Pancreas (tissue), 10 donors: ENCODE data around the gene TRNP1. TPM values are rescaled to one million over a fixed set of nuclear protein-coding genes. Genes with fewer than 3 reads are reported as not detected.

ENCODE experiments used
- ATAC-seq, 4 donors: fragments of 200-7000 bp; cut with Tn5 transposase; one replicate each; pipeline versions ENCODE4 v1.8.0 to v1.9.1; 2020; ENCODE audit warnings: mild to moderate bottlenecking in 4 of 4, moderate library complexity in 4 of 4
- DNase-seq, 6 donors: peaks; one replicate each; pipeline ENCODE4 v3.0.0-alpha.2; 2020
- FAIRE-seq: peaks from 2 replicates; lab custom pipeline; 2012; peaks lifted over from hg19 to GRCh38; lab: Jason Lieb, UNC
- H3K27ac ChIP-seq, 4 donors: fragments of 200-600 bp; sonication (generic); 1 replicate in 3 of 4; 2 replicates in 1 of 4; pipeline versions ENCODE4 v1.5.0 to v1.8.0; 2020
- H3K27me3 ChIP-seq, 4 donors: fragments of 200-600 bp; one replicate each; pipeline ENCODE4 v1.8.0; 2021
- H3K36me3 ChIP-seq, 3 donors: fragments of 200-600 bp; sonication (generic) in 1 of 3; one replicate each; pipeline versions ENCODE4 v1.5.0 to v1.8.0; 2020 to 2021
- H3K4me1 ChIP-seq, 3 donors: fragments of 200-600 bp; one replicate each; pipeline ENCODE4 v1.8.0; 2021
- H3K4me3 ChIP-seq, 4 donors: fragments of 200-600 bp; sonication (generic) in 2 of 4; one replicate each; pipeline versions ENCODE4 v1.5.0 to v1.8.0; 2020 to 2021
- H3K9me3 ChIP-seq, 4 donors: fragments of 200-600 bp; one replicate each; pipeline ENCODE4 v1.8.0; 2021
- WGBS, 2 donors: extraction: QIAGEN DNeasy Blood & Tissue Kit; methylation state at CpG; one replicate each; pipeline ENCODE4 v1.1.7; 2013; 5-methylcytosine and 5-hydroxymethylcytosine counted together
- intact Hi-C, 3 donors: fragments of 100-400 bp; cut with DNase I; formaldehyde crosslinking; loops; one replicate each; pipeline versions ENCODE4 v1.11.1 to v1.14.2; 2022
- polyA plus RNA-seq, 2 donors: library from polyadenylated mRNA; stranded (reverse); fragments of 200-250 nt; gene quantifications; one replicate each; pipeline ENCODE4 v1.2.3, GENCODE V29; 2013
- total RNA-seq, 6 donors: library from RNA; stranded (reverse); fragmentation: NEBNext Ultra II Directional in 4 of 6; extraction: Animal tissue kit (Norgen Biotek cat#: 25700) in 4 of 6; gene quantifications; one replicate each; pipeline versions ENCODE4 v1.2.1 to v1.2.4, GENCODE V29; 2021 to 2023
- TF ChIP-seq, protein P1 (sequence below), 4 donors: fragments of 200-600 bp; sonication (generic) in 3 of 4; IDR thresholded peaks; one replicate each; pipeline versions ENCODE4 v1.5.0 to v1.8.0; 2021; ENCODE audit warnings: antibody characterized with exemption in 4 of 4
- donor health status: healthy with polysubstance abuse.
- donor health status: DM: no; HTN: no; CAD: no; lungs with moderate emphysema.
- donor health status: DM: no; HTN: no; CAD: no.
- donor health status: control.
- donor health status: control.
- donor health status: Bipolar disorder and iron deficiency.
- donor health status: DM: yes; HTN: yes; CAD: no.
- donor health status: DM: no; HTN: no; CAD: no.
- donor health status: DM: no; HTN: no; CAD: no.
- donor health status: DM: yes; HTN: yes; CAD: no.

TRNP1 gene
- total and polyA plus RNA-seq, 8 donors: 10.4 to 48.2 (median 26.9) TPM

DNA sequence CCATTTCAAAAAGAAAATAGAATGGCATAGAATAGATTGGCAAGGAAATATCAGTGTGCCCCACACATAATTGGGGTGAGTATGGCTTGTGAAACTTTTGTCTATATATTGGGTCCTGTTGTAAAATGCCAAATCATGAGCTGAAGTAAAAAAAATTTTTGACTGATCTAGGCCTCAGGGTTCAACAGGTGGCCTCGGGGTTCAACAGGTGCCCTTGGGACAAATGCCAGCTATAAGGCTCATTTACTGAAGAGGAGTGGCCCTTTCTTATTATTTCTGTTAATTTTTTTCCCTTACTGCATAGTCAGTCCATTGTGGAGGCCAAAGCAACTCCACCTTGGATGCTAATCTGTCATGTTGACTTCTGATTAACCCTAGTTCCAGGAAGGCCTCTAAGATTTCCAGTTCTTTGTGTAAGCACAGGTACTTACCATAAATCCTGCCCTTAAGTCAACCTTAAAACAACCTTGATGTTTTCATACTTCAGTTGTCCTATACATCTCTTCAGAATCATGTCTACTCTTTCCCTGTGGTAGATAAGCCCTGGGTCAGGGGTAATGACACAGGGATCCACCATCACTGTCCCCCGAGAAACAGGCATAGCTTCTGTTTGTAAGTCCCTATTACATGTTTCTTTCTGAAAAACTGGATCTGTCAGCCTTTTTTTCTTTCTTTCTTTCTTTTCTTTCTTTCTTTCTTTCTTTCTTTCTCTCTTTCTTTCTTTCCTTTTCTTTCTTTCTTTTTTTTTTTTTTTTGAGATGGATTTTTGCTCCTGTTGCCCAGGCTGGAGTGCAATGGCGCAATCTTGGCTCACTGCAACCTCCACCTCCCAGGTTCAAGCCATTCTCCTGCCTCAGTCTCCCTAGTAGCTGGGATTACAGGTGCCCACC lies 16.6 kb upstream of the TRNP1 start:
- H3K4me1 ChIP-seq: peaks cover 0 to 7% (median 0%) of the 10 kb centered on the region in 3 donors
- intact Hi-C loops: no loop called here
- H3K27ac ChIP-seq: peak overlapping the region in 1 of 4 donors; percentile 8
- no peak for FAIRE-seq
- 66 to 73% methylated on average over 3 of the region's 3 CpGs for WGBS, 2 donors
- H3K36me3 ChIP-seq: no peaks in the 10 kb centered on the region
- no peaks in the 10 kb centered on the region for H3K27me3 ChIP-seq
- TF ChIP-seq, protein P1, sequence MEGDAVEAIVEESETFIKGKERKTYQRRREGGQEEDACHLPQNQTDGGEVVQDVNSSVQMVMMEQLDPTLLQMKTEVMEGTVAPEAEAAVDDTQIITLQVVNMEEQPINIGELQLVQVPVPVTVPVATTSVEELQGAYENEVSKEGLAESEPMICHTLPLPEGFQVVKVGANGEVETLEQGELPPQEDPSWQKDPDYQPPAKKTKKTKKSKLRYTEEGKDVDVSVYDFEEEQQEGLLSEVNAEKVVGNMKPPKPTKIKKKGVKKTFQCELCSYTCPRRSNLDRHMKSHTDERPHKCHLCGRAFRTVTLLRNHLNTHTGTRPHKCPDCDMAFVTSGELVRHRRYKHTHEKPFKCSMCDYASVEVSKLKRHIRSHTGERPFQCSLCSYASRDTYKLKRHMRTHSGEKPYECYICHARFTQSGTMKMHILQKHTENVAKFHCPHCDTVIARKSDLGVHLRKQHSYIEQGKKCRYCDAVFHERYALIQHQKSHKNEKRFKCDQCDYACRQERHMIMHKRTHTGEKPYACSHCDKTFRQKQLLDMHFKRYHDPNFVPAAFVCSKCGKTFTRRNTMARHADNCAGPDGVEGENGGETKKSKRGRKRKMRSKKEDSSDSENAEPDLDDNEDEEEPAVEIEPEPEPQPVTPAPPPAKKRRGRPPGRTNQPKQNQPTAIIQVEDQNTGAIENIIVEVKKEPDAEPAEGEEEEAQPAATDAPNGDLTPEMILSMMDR (IDR thresholded peaks at IDR 0.05): no peak
- DNase-seq: no peak
- ATAC-seq: peak in 3 of 4 donors; percentile 24 to 80 (median 73)
- H3K4me3 ChIP-seq: no peak overlapping the region
- H3K9me3 ChIP-seq: no peaks in the 10 kb centered on the region

DNA sequence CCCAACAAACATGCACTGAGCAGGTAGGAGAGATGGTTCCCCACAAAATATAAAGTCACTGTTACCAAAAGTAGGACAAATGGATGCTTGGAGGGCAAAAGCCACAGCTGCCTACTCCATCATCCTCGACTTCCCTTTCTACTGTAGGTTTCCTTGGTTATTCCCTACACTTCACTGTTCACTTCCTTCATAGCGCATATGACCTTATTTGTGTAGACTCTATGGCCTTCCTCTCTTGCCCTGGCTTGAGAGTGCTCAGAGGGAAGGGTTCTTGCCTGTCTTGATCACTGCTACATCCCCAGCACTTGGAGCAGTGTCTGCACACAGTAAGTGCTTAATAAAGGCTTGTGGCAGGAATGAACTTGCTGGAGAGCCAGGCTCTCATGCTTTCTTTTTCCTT lies 14.6 kb upstream of the TRNP1 start:
- TF ChIP-seq, protein P1 (IDR thresholded peaks at IDR 0.05): no peak
- no peak for FAIRE-seq
- H3K27me3 ChIP-seq: no peaks in the 10 kb centered on the region
- DNase-seq: no peak
- H3K9me3 ChIP-seq: no peaks in the 10 kb centered on the region
- peaks cover 0 to 7% (median 0%) of the 10 kb centered on the region in 3 donors for H3K4me1 ChIP-seq
- no peak overlapping the region for H3K27ac ChIP-seq
- 75 to 78% methylated on average over 2 of the region's 2 CpGs for WGBS, 2 donors
- intact Hi-C loops: no loop called here
- ATAC-seq: no peak
- no peak overlapping the region for H3K4me3 ChIP-seq
- no peaks in the 10 kb centered on the region for H3K36me3 ChIP-seq

DNA sequence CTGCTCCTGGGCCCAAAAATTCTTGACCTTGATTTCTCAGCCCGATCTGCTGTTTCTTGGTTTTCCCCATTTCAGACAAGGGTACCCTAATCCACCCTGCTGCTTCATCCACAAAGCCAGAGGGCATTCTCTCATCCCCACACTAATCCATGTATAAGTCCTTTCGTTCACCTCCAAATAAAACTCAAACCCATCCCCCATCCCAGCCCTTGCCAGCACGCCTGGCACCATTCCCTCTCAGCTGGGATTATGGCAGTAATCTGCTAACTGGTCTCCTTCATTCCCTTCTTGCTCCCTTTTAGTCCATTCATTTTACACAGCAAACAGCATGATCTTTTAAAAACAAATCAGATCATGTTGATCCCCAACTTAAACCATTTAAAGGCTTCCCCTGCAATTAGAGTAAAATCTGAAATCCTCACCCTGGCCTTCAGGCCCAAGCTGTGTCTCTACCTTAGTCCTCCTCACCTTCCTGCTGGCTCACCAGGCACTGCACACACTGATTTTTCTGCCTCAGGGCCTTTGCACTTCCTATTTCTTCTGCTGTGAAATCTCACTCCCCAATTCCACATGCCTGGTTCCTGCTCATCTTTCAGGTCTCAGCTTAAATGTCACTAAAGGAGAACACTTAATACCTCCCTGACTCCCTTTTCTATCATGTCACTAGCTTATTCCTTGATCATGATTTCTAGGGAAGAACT lies 12.2 kb upstream of the TRNP1 start:
- Histone ChIP-seq H3K9me3 (no peaks in the 10 kb centered on the region), H3K36me3 (no peaks in the 10 kb centered on the region), H3K27me3 (no peaks in the 10 kb centered on the region), H3K4me1 (peaks cover 0 to 9% (median 0%) of the 10 kb centered on the region in 3 donors), H3K27ac (no peak overlapping the region), H3K4me3 (no peak overlapping the region)
- TF ChIP-seq, protein P1 (IDR thresholded peaks at IDR 0.05): no peak
- ATAC-seq: no peak
- FAIRE-seq: no peak
- WGBS, 2 donors: 66 to 72% methylated on average over 3 of the region's 3 CpGs
- no peak for DNase-seq
- intact Hi-C loops: no loop called here

DNA sequence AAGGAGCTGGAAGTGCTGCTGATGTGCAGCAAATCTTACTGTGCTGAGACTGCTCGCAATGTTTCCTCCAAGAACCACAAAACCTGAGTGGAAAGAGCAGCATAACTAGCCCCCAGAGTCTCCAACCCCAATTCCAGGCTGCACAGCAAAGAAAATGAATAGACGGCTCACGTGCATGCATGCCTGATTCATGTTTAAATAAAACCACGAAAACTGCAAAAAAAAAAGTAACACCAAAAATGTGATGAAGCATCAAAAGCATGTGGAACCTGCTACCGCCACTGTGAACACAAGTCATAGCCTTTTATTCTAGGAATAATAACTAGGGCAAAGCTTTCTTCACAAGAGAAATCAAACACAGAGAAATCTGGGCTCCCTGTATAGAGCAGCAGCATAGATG lies 9.6 kb upstream of the TRNP1 start:
- Histone ChIP-seq H3K27me3 (no peaks in the 10 kb centered on the region), H3K4me1 (peaks cover 0 to 3% (median 0%) of the 10 kb centered on the region in 3 donors), H3K27ac (no peak overlapping the region), H3K9me3 (no peaks in the 10 kb centered on the region), H3K36me3 (no peaks in the 10 kb centered on the region), H3K4me3 (no peak overlapping the region)
- WGBS, 2 donors: 85 to 87% methylated on average over 5 of the region's 5 CpGs
- DNase-seq (no peak), ATAC-seq (no peak), FAIRE-seq (no peak)
- intact Hi-C loops: no loop called here
- TF ChIP-seq, protein P1 (IDR thresholded peaks at IDR 0.05): no peak
